Esophagus squamous epithelium (tissue), 4 donors: ENCODE results near the gene BICC1.

Experiments used
- POLR2A ChIP-seq, 4 donors: fragments of 450-650 bp; IDR thresholded peaks; one replicate each; pipeline ENCODE4 v1.6.1; 2017; ENCODE audit warnings: antibody characterized with exemption in 4 of 4, mild to moderate bottlenecking in 4 of 4, moderate library complexity in 3 of 4
- TF ChIP-seq, protein P1 (sequence below), 6 experiments: fragments of 450-650 bp in 4 of 6; fragments of 200-600 bp in 2 of 6; sonication (generic) in 2 of 6; IDR thresholded peaks; one replicate each; pipeline ENCODE4 v1.5.1; 2016 to 2019; ENCODE audit warnings: antibody characterized with exemption in 6 of 6, mild to moderate bottlenecking in 4 of 6, moderate library complexity in 4 of 6

DNA sequence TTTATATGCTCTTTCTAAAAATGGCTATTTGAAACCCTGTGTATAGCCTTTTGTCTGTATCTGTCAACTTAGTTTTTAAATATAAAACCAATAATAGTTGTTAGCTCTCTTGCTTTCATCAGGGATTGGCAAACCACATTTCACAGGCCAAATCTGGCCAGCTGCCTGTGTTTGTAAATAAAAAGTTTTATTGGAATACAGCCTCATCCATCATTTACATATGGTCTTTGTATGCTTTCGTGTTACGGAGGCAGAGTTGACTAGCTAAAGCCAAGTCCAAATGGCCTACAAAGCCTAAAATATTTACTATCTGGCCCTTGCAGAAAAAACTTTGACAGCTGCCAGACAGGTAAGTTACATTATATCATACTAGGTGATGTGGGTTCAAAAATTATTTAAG lies 235.0 kb downstream of the BICC1 start:
- TF ChIP-seq POLR2A (IDR thresholded peaks at IDR 0.05) = no peak
- TF ChIP-seq, protein P1, sequence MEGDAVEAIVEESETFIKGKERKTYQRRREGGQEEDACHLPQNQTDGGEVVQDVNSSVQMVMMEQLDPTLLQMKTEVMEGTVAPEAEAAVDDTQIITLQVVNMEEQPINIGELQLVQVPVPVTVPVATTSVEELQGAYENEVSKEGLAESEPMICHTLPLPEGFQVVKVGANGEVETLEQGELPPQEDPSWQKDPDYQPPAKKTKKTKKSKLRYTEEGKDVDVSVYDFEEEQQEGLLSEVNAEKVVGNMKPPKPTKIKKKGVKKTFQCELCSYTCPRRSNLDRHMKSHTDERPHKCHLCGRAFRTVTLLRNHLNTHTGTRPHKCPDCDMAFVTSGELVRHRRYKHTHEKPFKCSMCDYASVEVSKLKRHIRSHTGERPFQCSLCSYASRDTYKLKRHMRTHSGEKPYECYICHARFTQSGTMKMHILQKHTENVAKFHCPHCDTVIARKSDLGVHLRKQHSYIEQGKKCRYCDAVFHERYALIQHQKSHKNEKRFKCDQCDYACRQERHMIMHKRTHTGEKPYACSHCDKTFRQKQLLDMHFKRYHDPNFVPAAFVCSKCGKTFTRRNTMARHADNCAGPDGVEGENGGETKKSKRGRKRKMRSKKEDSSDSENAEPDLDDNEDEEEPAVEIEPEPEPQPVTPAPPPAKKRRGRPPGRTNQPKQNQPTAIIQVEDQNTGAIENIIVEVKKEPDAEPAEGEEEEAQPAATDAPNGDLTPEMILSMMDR (IDR thresholded peaks at IDR 0.05) = no peak
